ENCODE measurements around the gene CYB5RL.
"Not testable (repeated sequence)": the region's sequence is repeated elsewhere in the genome, so short reads cannot be mapped to it uniquely, and the experiment has no call there.

Gene CYB5RL

GRCh38 chr1:54220004-54220811 lies 20.4 kb upstream of the CYB5RL start:
- no peak for TF ChIP-seq CTCF (IDR thresholded peaks at IDR 0.05)
- no peak for TF ChIP-seq ZFX (IDR thresholded peaks at IDR 0.05; ENCODE audit: borderline replicate concordance)
- peak overlapping the region; percentile 32; the same call in 1 of the 2 replicates for H3K27ac ChIP-seq

- TF ChIP-seq ZFX (IDR thresholded peaks at IDR 0.05; ENCODE audit: borderline replicate concordance) (no peak), CTCF (IDR thresholded peaks at IDR 0.05) (no peak)
- H3K27ac ChIP-seq: peak overlapping the region; percentile 32; the same call in 1 of the 2 replicates
Measured at GRCh38 chr1:54219688-54220003, 19.8 kb upstream of the CYB5RL start.

DNA sequence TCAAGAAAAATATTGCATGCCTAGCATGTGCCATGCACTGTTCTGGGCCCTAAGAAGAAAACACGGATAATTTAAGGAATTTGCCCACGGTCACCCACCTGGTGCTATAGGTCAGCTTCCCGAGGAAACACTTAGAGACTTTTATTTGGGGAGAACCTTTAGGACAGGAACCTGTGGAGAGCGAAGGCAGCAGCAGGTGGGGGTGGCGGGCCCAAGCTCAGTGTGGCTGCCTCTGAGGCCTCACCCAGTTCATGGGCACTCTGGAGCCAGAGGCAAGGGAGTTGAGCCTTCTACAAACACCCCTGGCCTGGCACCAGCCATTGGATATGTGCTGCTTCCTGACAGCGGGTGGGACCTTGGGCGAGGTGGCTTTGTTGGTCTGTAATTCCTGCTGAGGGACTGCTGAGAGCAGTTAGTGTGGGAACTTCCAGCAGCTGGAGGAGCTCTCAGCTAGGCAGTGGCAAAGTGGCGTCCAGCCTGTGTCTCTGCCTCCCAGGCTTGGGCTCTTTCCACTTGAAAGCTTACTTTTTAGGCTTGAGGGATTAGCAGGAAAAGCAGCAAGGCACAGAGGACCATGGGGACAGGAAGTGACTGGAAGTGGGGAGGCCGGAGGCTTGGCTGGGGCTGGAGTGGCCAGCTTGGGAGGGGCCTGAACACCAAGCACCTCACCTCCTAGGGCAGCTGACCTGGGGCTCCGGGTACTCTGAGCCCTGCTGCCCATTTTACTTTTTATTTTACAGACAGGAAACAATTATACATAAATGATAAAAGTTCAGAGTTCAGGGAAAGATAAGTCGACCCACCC lies 19.3 kb upstream of the CYB5RL start:
- H3K27ac ChIP-seq: peak overlapping the region; percentile 32; the same call in 1 of the 2 replicates

DNA sequence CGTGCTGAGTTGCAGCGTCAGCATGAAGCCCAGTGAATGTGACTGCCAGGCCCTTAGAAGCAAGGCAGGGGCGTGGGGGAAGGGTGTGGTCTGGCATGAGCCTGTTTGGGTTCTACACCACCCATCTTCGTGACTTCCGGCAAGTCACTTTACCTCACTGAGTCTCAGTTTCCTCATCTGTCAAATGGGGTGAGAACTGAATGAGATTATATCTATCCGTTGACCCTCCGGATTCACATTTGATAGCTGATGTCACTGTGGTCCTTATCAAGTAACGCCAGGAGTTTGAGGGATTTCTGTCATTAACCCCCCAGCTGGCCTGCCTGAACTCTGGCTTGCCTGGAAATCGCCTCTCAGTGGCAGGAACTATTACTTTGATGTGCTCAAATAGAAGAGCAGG lies 15.7 kb upstream of the CYB5RL start:
- no peak for TF ChIP-seq CTCF (IDR thresholded peaks at IDR 0.05)
- no peak for TF ChIP-seq ZFX (IDR thresholded peaks at IDR 0.05; ENCODE audit: borderline replicate concordance)
- H3K27ac ChIP-seq: no peak overlapping the region

More for the DNA sequence above, 19.3 kb upstream of the CYB5RL start:
- TF ChIP-seq CTCF (IDR thresholded peaks at IDR 0.05): no peak
- no peak for TF ChIP-seq ZFX (IDR thresholded peaks at IDR 0.05; ENCODE audit: borderline replicate concordance)

DNA sequence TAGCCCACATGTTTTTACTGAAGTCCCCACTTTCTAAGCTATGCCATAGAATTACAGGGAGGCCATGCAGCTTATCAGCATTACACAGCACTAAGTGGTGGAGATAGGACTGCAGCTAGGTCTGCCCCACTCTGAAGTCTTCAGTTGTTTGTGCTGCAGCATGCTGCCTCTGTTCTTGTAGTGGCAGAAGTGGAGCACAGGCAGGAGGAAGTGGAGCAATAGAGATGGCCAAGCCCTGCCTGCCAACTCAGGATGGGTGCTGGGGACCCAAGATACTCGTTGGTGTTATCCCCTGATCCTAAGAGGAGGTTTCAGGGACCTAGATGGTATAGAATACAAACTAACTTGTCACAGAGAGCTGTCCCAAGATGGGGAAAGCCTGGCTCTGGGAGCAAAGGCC lies 13.0 kb upstream of the CYB5RL start:
- TF ChIP-seq ZFX (IDR thresholded peaks at IDR 0.05; ENCODE audit: borderline replicate concordance) (no peak), CTCF (IDR thresholded peaks at IDR 0.05) (no peak)

DNA sequence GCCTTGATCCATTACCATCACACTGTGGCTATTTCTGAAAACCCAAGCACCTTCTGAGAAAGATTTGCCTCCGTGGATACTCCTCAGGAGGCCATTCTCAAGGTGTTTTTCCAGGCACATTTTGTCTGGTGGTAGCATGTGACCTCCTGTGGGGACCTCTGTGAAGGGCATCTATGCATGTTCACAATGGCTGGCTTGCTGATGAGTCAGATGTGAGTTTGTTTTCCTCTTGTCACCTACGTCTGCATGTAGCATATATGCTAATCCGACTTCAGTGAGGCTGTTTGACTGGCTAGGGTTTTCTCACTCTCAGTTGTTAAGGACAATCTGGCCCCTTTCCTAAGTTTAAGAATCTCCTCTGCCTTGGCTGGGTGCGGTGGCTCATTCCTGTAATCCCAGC lies 8.1 kb upstream of the CYB5RL start:
- not testable (repeated sequence) for H3K27ac ChIP-seq

More for the DNA sequence above, 13.0 kb upstream of the CYB5RL start:
- no peak overlapping the region for H3K27ac ChIP-seq

DNA sequence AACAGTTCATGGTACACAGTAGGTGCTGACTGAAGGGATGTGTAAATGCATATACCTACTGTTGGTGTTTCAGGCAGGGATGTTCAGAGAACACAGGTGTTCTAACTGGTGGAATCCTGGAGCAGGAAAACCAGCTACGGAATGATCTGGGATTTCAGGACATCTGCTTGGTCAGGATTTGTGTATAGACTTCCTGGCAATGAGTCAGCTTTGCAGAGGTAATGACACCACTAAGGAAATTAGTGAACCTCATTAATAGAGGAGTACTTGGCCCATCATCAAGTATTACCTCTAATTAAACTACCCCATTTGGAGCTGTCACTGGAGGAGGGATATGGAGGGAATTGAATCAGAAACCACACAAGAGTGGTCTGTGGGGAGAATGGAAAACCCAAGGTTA lies 7.5 kb upstream of the CYB5RL start:
- TF ChIP-seq CTCF (IDR thresholded peaks at IDR 0.05): no peak
- no peak for TF ChIP-seq ZFX (IDR thresholded peaks at IDR 0.05; ENCODE audit: borderline replicate concordance)
- no peak overlapping the region for H3K27ac ChIP-seq

Data from 22Rv1 (cell line).